HEK293 (cell line): ENCODE measurements around the gene RGL4.
A peak's percentile ranks its signal among the peaks of the same experiment; 100 is the strongest.

Source experiments
- CTCF ChIP-seq: fragments of 450-650 bp; formaldehyde crosslinking; IDR thresholded peaks from 2 replicates; pipeline ENCODE4 v1.5.1; 2016; ENCODE audit warnings: missing biosample characterization, missing genetic modification characterization
- EGR2 ChIP-seq: fragments of 450-650 bp; formaldehyde crosslinking; IDR thresholded peaks from 2 replicates; pipeline ENCODE4 v1.5.1; 2016; ENCODE audit warnings: low read depth, missing biosample characterization, missing genetic modification characterization
- GLIS2 ChIP-seq: fragments of 450-650 bp; formaldehyde crosslinking; IDR thresholded peaks from 2 replicates; pipeline ENCODE4 v1.5.1; 2016; ENCODE audit warnings: missing biosample characterization, missing genetic modification characterization
- KLF1 ChIP-seq: fragments of 450-650 bp; formaldehyde crosslinking; IDR thresholded peaks from 2 replicates; pipeline ENCODE4 v1.5.1; 2016; ENCODE audit warnings: missing biosample characterization, missing genetic modification characterization
- KLF9 ChIP-seq: fragments of 450-650 bp; formaldehyde crosslinking; IDR thresholded peaks from 2 replicates; pipeline ENCODE4 v1.5.1; 2016; ENCODE audit warnings: missing biosample characterization, missing genetic modification characterization, low read depth
- PATZ1 ChIP-seq: fragments of 450-650 bp; formaldehyde crosslinking; IDR thresholded peaks from 2 replicates; pipeline ENCODE4 v1.5.1; 2016; ENCODE audit warnings: missing biosample characterization, missing genetic modification characterization
- PRDM4 ChIP-seq: fragments of 450-650 bp; formaldehyde crosslinking; IDR thresholded peaks from 2 replicates; pipeline ENCODE4 v1.5.1; 2017; ENCODE audit warnings: missing biosample characterization, missing genetic modification characterization
- SP7 ChIP-seq: fragments of 450-650 bp; formaldehyde crosslinking; IDR thresholded peaks from 2 replicates; pipeline ENCODE4 v1.5.1; 2016; ENCODE audit warnings: missing biosample characterization, missing genetic modification characterization
- ZBTB26 ChIP-seq: fragments of 450-650 bp; formaldehyde crosslinking; optimal IDR thresholded peaks from 2 replicates; pipeline ENCODE3; 2016; ENCODE audit warnings: missing biosample characterization, mild to moderate bottlenecking, missing genetic modification characterization
- ZBTB8A ChIP-seq: fragments of 450-650 bp; formaldehyde crosslinking; IDR thresholded peaks from 2 replicates; pipeline ENCODE4 v1.5.1; 2016; ENCODE audit warnings: missing biosample characterization, missing genetic modification characterization
- ZNF24 ChIP-seq: fragments of 450-650 bp; formaldehyde crosslinking; IDR thresholded peaks from 2 replicates; pipeline ENCODE4 v1.5.1; 2016; ENCODE audit warnings: missing biosample characterization, missing genetic modification characterization
- ZNF362 ChIP-seq: fragments of 450-650 bp; formaldehyde crosslinking; IDR thresholded peaks from 2 replicates; pipeline ENCODE4 v1.5.1; 2016; ENCODE audit warnings: missing biosample characterization, missing genetic modification characterization
- ZNF623 ChIP-seq: fragments of 450-650 bp; formaldehyde crosslinking; IDR thresholded peaks from 2 replicates; pipeline ENCODE4 v1.5.1; 2016; ENCODE audit warnings: missing biosample characterization, missing genetic modification characterization
- ZNF639 ChIP-seq: fragments of 450-650 bp; formaldehyde crosslinking; IDR thresholded peaks from 2 replicates; pipeline ENCODE4 v1.5.1; 2016; ENCODE audit warnings: missing biosample characterization, missing genetic modification characterization
- ZNF660 ChIP-seq: fragments of 450-650 bp; IDR thresholded peaks from 2 replicates; pipeline ENCODE4 v1.5.1; 2018; ENCODE audit warnings: missing biosample characterization, mild to moderate bottlenecking, missing genetic modification characterization
- ZNF777 ChIP-seq: fragments of 450-650 bp; formaldehyde crosslinking; IDR thresholded peaks from 2 replicates; pipeline ENCODE4 v1.5.1; 2017; ENCODE audit warnings: missing biosample characterization, missing genetic modification characterization, borderline replicate concordance
- ZSCAN18 ChIP-seq: fragments of 450-650 bp; formaldehyde crosslinking; IDR thresholded peaks from 2 replicates; pipeline ENCODE4 v1.5.1; 2016; ENCODE audit warnings: missing biosample characterization, missing genetic modification characterization
- ZSCAN4 ChIP-seq: fragments of 450-650 bp; formaldehyde crosslinking; IDR thresholded peaks from 2 replicates; pipeline ENCODE4 v1.5.1; 2017; ENCODE audit warnings: missing biosample characterization, missing genetic modification characterization

Gene RGL4

GRCh38 chr22:23716811-23717801 lies 26.3 kb downstream of the RGL4 start (continued):
- peak; percentile 33; the same call in 1 of the 2 replicates for TF ChIP-seq CTCF (tag by site-specific recombination)
- peak; percentile 87 for TF ChIP-seq ZNF24 (tag by site-specific recombination)
- TF ChIP-seq PATZ1 (tag by site-specific recombination): peak; percentile 99
- peak; percentile 79 for TF ChIP-seq ZBTB26 (tag by site-specific recombination)
- 0 out of 2 replicates have a peak, but pooled peaks have one; percentile 25 for TF ChIP-seq ZSCAN4 (tag by site-specific recombination)
- TF ChIP-seq EGR2 (tag by site-specific recombination): peak; percentile 70; the same call in 1 of the 2 replicates
- no peak; the same call in 1 of the 2 replicates for TF ChIP-seq ZNF660 (tag by site-specific recombination)
- TF ChIP-seq ZNF639 (tag by site-specific recombination): no peak; the same call in 1 of the 2 replicates
- TF ChIP-seq PRDM4 (tag by site-specific recombination): peak; percentile 57
- TF ChIP-seq ZBTB8A (tag by site-specific recombination): peak; percentile 69
- peak; percentile 97 for TF ChIP-seq ZNF777 (tag by site-specific recombination)
- TF ChIP-seq ZNF362 (tag by site-specific recombination): no peak
- peak; percentile 21; the same call in 1 of the 2 replicates for TF ChIP-seq ZNF623 (tag by site-specific recombination)
- peak; percentile 58 for TF ChIP-seq KLF1 (tag by site-specific recombination)
- peak; percentile 89 for TF ChIP-seq GLIS2 (tag by site-specific recombination)
- TF ChIP-seq ZSCAN18 (tag by site-specific recombination): no peak
- peak; percentile 87 for TF ChIP-seq KLF9 (tag by site-specific recombination)
- peak; percentile 80 for TF ChIP-seq SP7 (tag by site-specific recombination)
- TF ChIP-seq, all 188 proteins: peak for 61
